OCI-LY1 (cell line): ENCODE results near the gene CD164L2.

Source experiments
- H2AFZ ChIP-seq: fragments of 200-600 bp; sonication (generic), shearing (Covaris generic); 2 replicates; pipeline ENCODE4 v1.6.0; 2014; ENCODE audit warnings: antibody characterized with exemption, mild to moderate bottlenecking, low read length
- H3F3A ChIP-seq: fragments of 200-600 bp; sonication (generic), shearing (Covaris generic); 2 replicates; pipeline ENCODE4 v1.6.0; 2014; ENCODE audit warnings: mild to moderate bottlenecking, antibody characterized with exemption, low read length, moderate library complexity; ENCODE audit not compliant: insufficient read depth
- H3K27ac ChIP-seq: fragments of 200-600 bp; sonication (generic); 2 replicates; pipeline ENCODE4 v1.5.1; 2014; ENCODE audit warnings: low read length, mixed run types, mild to moderate bottlenecking, low read depth; ENCODE audit not compliant: poor library complexity, severe bottlenecking
- H3K27me3 ChIP-seq: fragments of 200-600 bp; sonication (generic); 2 replicates; pipeline ENCODE4 v1.6.0; 2014; ENCODE audit warnings: antibody characterized with exemption, mild to moderate bottlenecking, low read length, moderate library complexity; ENCODE audit not compliant: insufficient read depth
- H3K36me3 ChIP-seq: fragments of 200-600 bp; sonication (generic); 2 replicates; pipeline ENCODE4 v1.6.1; 2014; ENCODE audit warnings: mild to moderate bottlenecking, antibody characterized with exemption, low read length, moderate library complexity, mixed read lengths; ENCODE audit not compliant: insufficient read depth
- H3K4me1 ChIP-seq: fragments of 200-600 bp; sonication (generic); 2 replicates; pipeline ENCODE4 v1.5.1; 2014; ENCODE audit warnings: mild to moderate bottlenecking, low read length, moderate library complexity; ENCODE audit not compliant: insufficient read depth, severe bottlenecking
- H3K4me2 ChIP-seq: fragments of 200-600 bp; sonication (generic), shearing (Covaris generic); 2 replicates; pipeline ENCODE4 v1.6.1; 2014; ENCODE audit warnings: low read length
- H3K4me3 ChIP-seq: fragments of 200-600 bp; sonication (generic); 2 replicates; pipeline ENCODE4 v1.5.1; 2014; ENCODE audit warnings: low read length, low read depth, mild to moderate bottlenecking, mixed read lengths; ENCODE audit not compliant: poor library complexity, severe bottlenecking
- H3K79me2 ChIP-seq: fragments of 200-600 bp; shearing (Covaris generic); 2 replicates; pipeline ENCODE4 v1.6.1; 2016; ENCODE audit warnings: mixed run types, low read length, mixed read lengths; ENCODE audit not compliant: insufficient read depth
- H3K9ac ChIP-seq: fragments of 200-600 bp; sonication (generic), shearing (Covaris generic); 2 replicates; pipeline ENCODE4 v1.6.1; 2014; ENCODE audit warnings: mild to moderate bottlenecking, low read length, mixed read lengths
- H3K9me2 ChIP-seq: fragments of 200-600 bp; sonication (generic), shearing (Covaris generic); 2 replicates; pipeline ENCODE4 v1.6.1; 2014; ENCODE audit warnings: low read depth, mild to moderate bottlenecking, low read length, mixed read lengths
- H3K9me3 ChIP-seq: fragments of 200-600 bp; shearing (Covaris generic); 2 replicates; pipeline ENCODE4 v1.6.1; 2014; ENCODE audit warnings: low read length, mixed read lengths
- H4K20me1 ChIP-seq: fragments of 200-600 bp; sonication (generic), shearing (Covaris generic); 2 replicates; pipeline ENCODE4 v1.6.0; 2016; ENCODE audit warnings: mild to moderate bottlenecking, low read length; ENCODE audit not compliant: insufficient read depth
- EZH2 ChIP-seq: fragments of 200-600 bp; sonication (generic), shearing (Covaris generic); IDR thresholded peaks from 2 replicates; pipeline ENCODE4 v1.8.0; 2017; ENCODE audit warnings: borderline replicate concordance, mixed run types, mild to moderate bottlenecking, antibody characterized with exemption, low read length, moderate library complexity, mixed read lengths
- TF ChIP-seq, protein P1 (sequence below): fragments of 200-600 bp; sonication (generic), shearing (Covaris generic); IDR thresholded peaks from 2 replicates; pipeline ENCODE4 v1.5.1; 2017; ENCODE audit warnings: mild to moderate bottlenecking, antibody characterized with exemption, low read length, moderate library complexity, mixed read lengths

The CD164L2 gene

DNA sequence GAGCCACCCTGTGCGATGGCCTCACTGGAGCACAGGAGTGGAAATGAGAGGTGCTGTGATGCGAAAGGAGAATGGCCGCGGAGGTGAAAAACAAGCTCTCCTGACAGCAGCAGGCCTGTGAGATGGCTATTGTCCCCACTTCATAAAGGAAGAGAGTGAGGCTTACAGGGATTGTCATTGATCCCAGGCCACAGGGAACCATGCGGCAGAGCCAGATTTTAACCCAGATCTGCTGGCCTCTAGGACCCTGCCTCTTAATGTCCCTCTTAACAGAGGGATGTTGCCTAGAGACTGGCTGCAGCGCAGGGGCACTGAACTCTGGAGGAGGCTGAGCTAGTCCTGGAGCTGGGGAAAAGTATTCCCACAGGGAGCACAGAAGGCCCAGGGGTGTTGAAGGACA is 44.4 kb downstream of the CD164L2 start:
- Histone ChIP-seq H2AFZ (no peak overlapping the region), H3F3A (no peaks in the 10 kb centered on the region), H3K4me2 (no peak overlapping the region), H3K4me1 (peaks cover 37% of the 10 kb centered on the region), H3K9ac (no peak overlapping the region), H3K9me2 (no peaks in the 10 kb centered on the region), H3K79me2 (no peaks in the 10 kb centered on the region), H3K4me3 (no peak overlapping the region), H3K27ac (no peak overlapping the region), H3K9me3 (no peaks in the 10 kb centered on the region), H3K36me3 (peaks cover 31% of the 10 kb centered on the region), H4K20me1 (no peaks in the 10 kb centered on the region), H3K27me3 (no peaks in the 10 kb centered on the region)
- TF ChIP-seq, protein P1, sequence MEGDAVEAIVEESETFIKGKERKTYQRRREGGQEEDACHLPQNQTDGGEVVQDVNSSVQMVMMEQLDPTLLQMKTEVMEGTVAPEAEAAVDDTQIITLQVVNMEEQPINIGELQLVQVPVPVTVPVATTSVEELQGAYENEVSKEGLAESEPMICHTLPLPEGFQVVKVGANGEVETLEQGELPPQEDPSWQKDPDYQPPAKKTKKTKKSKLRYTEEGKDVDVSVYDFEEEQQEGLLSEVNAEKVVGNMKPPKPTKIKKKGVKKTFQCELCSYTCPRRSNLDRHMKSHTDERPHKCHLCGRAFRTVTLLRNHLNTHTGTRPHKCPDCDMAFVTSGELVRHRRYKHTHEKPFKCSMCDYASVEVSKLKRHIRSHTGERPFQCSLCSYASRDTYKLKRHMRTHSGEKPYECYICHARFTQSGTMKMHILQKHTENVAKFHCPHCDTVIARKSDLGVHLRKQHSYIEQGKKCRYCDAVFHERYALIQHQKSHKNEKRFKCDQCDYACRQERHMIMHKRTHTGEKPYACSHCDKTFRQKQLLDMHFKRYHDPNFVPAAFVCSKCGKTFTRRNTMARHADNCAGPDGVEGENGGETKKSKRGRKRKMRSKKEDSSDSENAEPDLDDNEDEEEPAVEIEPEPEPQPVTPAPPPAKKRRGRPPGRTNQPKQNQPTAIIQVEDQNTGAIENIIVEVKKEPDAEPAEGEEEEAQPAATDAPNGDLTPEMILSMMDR: no peak
- TF ChIP-seq EZH2: no peak

DNA sequence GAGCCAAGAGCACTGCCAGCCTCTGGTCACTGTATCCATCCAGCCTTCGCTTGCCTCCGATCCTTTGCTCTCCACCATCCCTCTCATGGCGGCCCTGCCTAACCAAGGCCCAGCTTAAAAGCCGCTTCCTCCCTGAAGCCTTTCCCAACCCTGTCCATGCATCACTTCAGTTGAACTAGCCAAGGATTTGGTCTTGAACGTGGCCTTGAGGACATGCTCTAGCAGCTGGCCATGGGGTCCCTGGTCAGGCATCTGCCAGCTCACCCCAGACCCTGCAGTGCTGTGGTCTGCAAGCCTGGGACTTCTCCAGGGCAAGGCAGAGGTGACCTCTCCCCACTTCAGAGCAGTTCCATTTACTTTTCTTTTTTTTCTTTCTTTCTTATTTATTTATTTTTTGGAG is 46.4 kb downstream of the CD164L2 start:
- no peak overlapping the region for H2AFZ ChIP-seq
- H3K4me3 ChIP-seq: no peak overlapping the region
- no peaks in the 10 kb centered on the region for H3K9me3 ChIP-seq
- no peak for TF ChIP-seq EZH2
- TF ChIP-seq, protein P1: no peak
- no peaks in the 10 kb centered on the region for H3K79me2 ChIP-seq
- peaks cover 51% of the 10 kb centered on the region for H3K36me3 ChIP-seq
- no peak overlapping the region for H3K4me2 ChIP-seq
- H3K27ac ChIP-seq: no peak overlapping the region
- no peaks in the 10 kb centered on the region for H3F3A ChIP-seq
- no peaks in the 10 kb centered on the region for H4K20me1 ChIP-seq
- no peak overlapping the region for H3K9ac ChIP-seq
- H3K4me1 ChIP-seq: peaks cover 17% of the 10 kb centered on the region
- no peaks in the 10 kb centered on the region for H3K27me3 ChIP-seq
- H3K9me2 ChIP-seq: no peaks in the 10 kb centered on the region

DNA sequence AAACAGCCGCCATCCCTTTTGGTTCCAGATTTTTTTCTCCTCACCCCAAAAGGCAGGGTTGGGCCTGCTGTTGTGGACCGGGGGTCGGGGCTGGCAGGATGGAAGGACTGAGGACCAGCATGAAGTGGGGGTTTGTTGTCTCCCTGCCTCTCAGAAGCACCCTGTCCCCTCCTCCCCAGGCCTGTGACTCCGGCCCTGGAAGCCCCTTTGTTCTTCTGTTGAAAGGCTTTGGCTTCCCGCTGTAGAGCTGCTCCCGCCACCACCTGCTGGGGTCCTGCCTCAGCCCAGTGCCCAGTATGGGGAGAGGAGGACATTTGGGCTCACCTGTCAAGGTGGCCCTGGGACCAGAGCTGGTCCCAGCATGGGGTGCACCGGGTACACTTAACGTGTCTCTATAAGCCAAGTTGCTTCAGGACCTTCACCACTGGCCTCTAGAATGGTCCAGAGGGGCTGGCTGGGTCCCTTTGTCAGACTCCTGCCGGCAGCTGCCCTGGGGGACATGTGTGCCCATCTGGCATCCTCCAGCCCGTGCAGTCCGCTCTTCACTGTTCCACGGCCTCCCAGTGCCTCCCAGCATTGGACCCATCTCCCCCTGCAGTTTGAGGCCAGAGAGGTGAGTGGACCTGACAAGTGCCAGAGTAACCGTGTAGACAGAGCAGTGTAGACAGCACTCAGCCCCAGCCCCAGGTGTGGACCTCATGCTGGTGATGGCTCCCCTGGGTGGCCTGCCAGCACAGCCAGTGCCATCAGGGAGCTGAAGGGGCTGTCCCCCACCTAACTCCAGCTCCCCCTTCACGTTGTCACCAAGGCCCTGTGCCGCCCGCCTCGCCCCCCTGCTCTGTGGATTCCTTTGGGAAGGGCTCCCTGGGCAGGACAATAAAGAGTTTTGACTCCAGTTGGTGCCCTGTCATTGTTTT is 47.4 kb downstream of the CD164L2 start:
- no peak overlapping the region for H3K4me3 ChIP-seq
- no peaks in the 10 kb centered on the region for H3F3A ChIP-seq
- no peaks in the 10 kb centered on the region for H3K27me3 ChIP-seq
- TF ChIP-seq EZH2: no peak
- TF ChIP-seq, protein P1: no peak
- no peak overlapping the region for H3K27ac ChIP-seq
- no peaks in the 10 kb centered on the region for H3K9me3 ChIP-seq
- H3K36me3 ChIP-seq: peaks cover 60% of the 10 kb centered on the region
- H3K9me2 ChIP-seq: no peaks in the 10 kb centered on the region
- H2AFZ ChIP-seq: no peak overlapping the region
- peaks cover 7% of the 10 kb centered on the region for H3K4me1 ChIP-seq
- no peaks in the 10 kb centered on the region for H3K79me2 ChIP-seq
- no peaks in the 10 kb centered on the region for H4K20me1 ChIP-seq
- no peak overlapping the region for H3K9ac ChIP-seq
- H3K4me2 ChIP-seq: no peak overlapping the region
